IMR-90 (cell line): ENCODE measurements around the gene OR4F6. TPM values are rescaled to one million over a fixed set of nuclear protein-coding genes. Genes with fewer than 3 reads are reported as not detected.

ENCODE experiments used
- ATAC-seq: fragments of 200-7000 bp; cut with Tn5 transposase; 2 replicates; pipeline ENCODE4 v1.9.1; 2020; ENCODE audit warnings: low read depth, mild to moderate bottlenecking, moderate library complexity
- BruUV-seq: library from RNA; stranded (reverse); fragments of 400-500 nt; replicated peaks from 2 replicates; lab custom pipeline; 2021; lab: Mats Ljungman, UMichigan
- CTCF ChIA-PET: fragments of 300-600 bp; formaldehyde crosslinking; extraction: SDS; loops from one replicate; lab custom pipeline; 2021; ENCODE audit warnings: antibody characterized with exemption; lab: Yijun Ruan, JAX
- POLR2A ChIA-PET: fragments of 300-600 bp; sonication (Branson Sonifier 250); formaldehyde crosslinking; loops from one replicate; lab custom pipeline; 2022; ENCODE audit warnings: antibody characterized with exemption; ENCODE audit not compliant: unreplicated experiment; lab: Charles Lee
- DNase-seq: peaks from one replicate; pipeline ENCODE4 v3.0.0; 2013
- H2AFZ ChIP-seq: replicated peaks from 2 replicates; pipeline ENCODE3; 2013; ENCODE audit warnings: low read length, mild to moderate bottlenecking; ENCODE audit not compliant: poor library complexity
- H2AK5ac ChIP-seq: 2 replicates; pipeline ENCODE4 v1.6.1; 2013; ENCODE audit warnings: low read depth, low read length, inconsistent platforms
- H2AK9ac ChIP-seq: replicated peaks from 2 replicates; pipeline ENCODE3; 2013; ENCODE audit warnings: mild to moderate bottlenecking, low read depth, low read length, moderate library complexity; ENCODE audit not compliant: poor library complexity
- H2BK120ac ChIP-seq: 2 replicates; pipeline ENCODE4 v1.6.1; 2013; ENCODE audit warnings: low read depth, low read length, inconsistent platforms
- H2BK15ac ChIP-seq: 3 replicates; pipeline ENCODE4 v1.6.1; 2013; ENCODE audit warnings: low read depth, low read length, inconsistent platforms
- H2BK20ac ChIP-seq: 2 replicates; pipeline ENCODE4 v1.6.1; 2013; ENCODE audit warnings: low read depth, mild to moderate bottlenecking, inconsistent platforms, low read length, moderate library complexity
- H2BK5ac ChIP-seq: 2 replicates; pipeline ENCODE4 v1.6.1; 2013; ENCODE audit warnings: mild to moderate bottlenecking, low read depth, low read length, inconsistent platforms; ENCODE audit not compliant: poor library complexity, severe bottlenecking
- H3K14ac ChIP-seq: replicated peaks from 2 replicates; pipeline ENCODE4 v1.6.1; 2013; ENCODE audit warnings: low read depth, low read length, inconsistent platforms
- H3K18ac ChIP-seq: 2 replicates; pipeline ENCODE4 v1.6.1; 2013; ENCODE audit warnings: low read depth, low read length, control low read depth
- H3K23ac ChIP-seq: 2 replicates; pipeline ENCODE4 v1.6.1; 2013; ENCODE audit warnings: low read depth, low read length, inconsistent platforms
- H3K27ac ChIP-seq: 2 replicates; pipeline ENCODE4 v1.5.1; 2013; ENCODE audit warnings: mild to moderate bottlenecking, control low read depth, low read length; ENCODE audit not compliant: insufficient read depth
- H3K27me3 ChIP-seq: 2 replicates; pipeline ENCODE4 v1.6.1; 2013; ENCODE audit warnings: low read length; ENCODE audit not compliant: control insufficient read depth, insufficient read depth
- H3K36me3 ChIP-seq: 2 replicates; pipeline ENCODE4 v1.6.1; 2013; ENCODE audit warnings: low read length, mixed read lengths; ENCODE audit not compliant: control insufficient read depth, insufficient read depth
- H3K4ac ChIP-seq: 2 replicates; pipeline ENCODE4 v1.6.1; 2013; ENCODE audit warnings: low read depth, low read length, inconsistent platforms
- H3K4me1 ChIP-seq: 2 replicates; pipeline ENCODE4 v1.6.1; 2013; ENCODE audit warnings: low read length, mixed read lengths; ENCODE audit not compliant: control insufficient read depth, insufficient read depth
- H3K4me2 ChIP-seq: 2 replicates; pipeline ENCODE4 v1.6.1; 2013; ENCODE audit warnings: low read depth, mild to moderate bottlenecking, control low read depth, low read length, moderate library complexity
- H3K4me3 ChIP-seq: 2 replicates; pipeline ENCODE4 v1.5.1; 2013; ENCODE audit warnings: low read depth, mild to moderate bottlenecking, control low read depth, low read length, moderate library complexity; ENCODE audit not compliant: insufficient read depth
- H3K56ac ChIP-seq: 2 replicates; pipeline ENCODE4 v1.6.1; 2013; ENCODE audit warnings: low read length, inconsistent platforms; ENCODE audit not compliant: insufficient read depth; ENCODE audit errors: extremely low read depth
- H3K79me1 ChIP-seq, 2 experiments: 2 replicates each; pipeline ENCODE4 v1.6.1; 2013; ENCODE audit warnings: low read length in 2 of 2, inconsistent platforms in 1 of 2, low read depth in 1 of 2
- H3K9ac ChIP-seq: 2 replicates; pipeline ENCODE4 v1.6.1; 2013; ENCODE audit warnings: low read depth, low read length, control low read depth
- H3K9me1 ChIP-seq: 2 replicates; pipeline ENCODE4 v1.6.1; 2013; ENCODE audit warnings: low read length, inconsistent platforms; ENCODE audit not compliant: insufficient read depth
- H3K9me3 ChIP-seq: 2 replicates; pipeline ENCODE4 v1.6.1; 2013; ENCODE audit warnings: low read length; ENCODE audit not compliant: control insufficient read depth, insufficient read depth
- H4K20me1 ChIP-seq: 2 replicates; pipeline ENCODE4 v1.6.1; 2013; ENCODE audit warnings: low read length, inconsistent platforms; ENCODE audit not compliant: insufficient read depth
- H4K5ac ChIP-seq: 2 replicates; pipeline ENCODE4 v1.6.1; 2013; ENCODE audit warnings: mild to moderate bottlenecking, low read depth, low read length, control low read depth
- H4K8ac ChIP-seq, 2 experiments: 2 replicates each; pipeline ENCODE4 v1.6.1; 2013; ENCODE audit warnings: low read depth in 2 of 2, low read length in 2 of 2, control low read depth in 1 of 2, inconsistent platforms in 1 of 2
- H4K91ac ChIP-seq: 2 replicates; pipeline ENCODE4 v1.6.1; 2013; ENCODE audit warnings: low read depth, low read length, inconsistent platforms; ENCODE audit not compliant: insufficient read depth
- BHLHE40 ChIP-seq: fragments of 150-350 bp; IDR thresholded peaks from 2 replicates; pipeline ENCODE4 v1.6.1; 2016; ENCODE audit warnings: mild to moderate bottlenecking, low read depth, low read length
- CEBPB ChIP-seq: IDR thresholded peaks from 2 replicates; pipeline ENCODE4 v1.6.1; 2012; ENCODE audit warnings: low read depth, low read length, improper control_type of control experiment
- CTCF ChIP-seq: conservative IDR thresholded peaks from 2 replicates; pipeline ENCODE4 v1.5.1; 2012; ENCODE audit warnings: mild to moderate bottlenecking, low read depth, low read length, improper control_type of control experiment
- FOS ChIP-seq: fragments of 150-350 bp; IDR thresholded peaks from 2 replicates; pipeline ENCODE4 v1.6.1; 2016; ENCODE audit warnings: low read depth, low read length
- NFE2L2 ChIP-seq: fragments of 150-350 bp; IDR thresholded peaks from 2 replicates; pipeline ENCODE4 v1.6.1; 2016; ENCODE audit warnings: low read depth, mild to moderate bottlenecking, low read length
- WGBS, 2 experiments: methylation state at CpG; one replicate each; pipeline versions ENCODE4 v1.1.5 to v1.1.7; 2013; ENCODE audit warnings: missing lambda C conversion rate in 2 of 2; ENCODE audit not compliant: insufficient read length in 1 of 2; ENCODE audit errors: extremely low coverage in 2 of 2; 5-methylcytosine and 5-hydroxymethylcytosine counted together
- dilution Hi-C: fragments of 300-500 bp; cut with HindIII; formaldehyde crosslinking; loops from one replicate; pipeline ENCODE4 v1.14.3; 2018; ENCODE audit warnings: low sequenced_read_pairs; ENCODE audit not compliant: unreplicated experiment
- in situ Hi-C: fragments of 300-500 bp; cut with MboI; formaldehyde crosslinking; loops from 3 replicates; pipeline ENCODE4 v1.14.3; 2019; ENCODE audit warnings: low sequenced_read_pairs, inconsistent platforms, mixed read lengths
- intact Hi-C: fragments of 100-400 bp; cut with micrococcal nuclease; formaldehyde crosslinking; loops from 2 replicates; pipeline ENCODE4 v1.10.0; 2022
- polyA plus RNA-seq, 3 experiments: library from polyadenylated mRNA; depleted of rRNA; stranded (reverse); fragments of >200 nt; gene quantifications; 2 replicates each; pipeline ENCODE4 v1.2.3, GENCODE V29; 2012; ENCODE audit warnings: low replicate concordance in 1 of 3
- total RNA-seq: library from RNA; depleted of rRNA; stranded (reverse); fragments of >200 nt; gene quantifications from 2 replicates; pipeline ENCODE4 v1.2.3, GENCODE V29; 2012

Gene OR4F6
- total and polyA plus RNA-seq, 2 of the 4 experiments (the other 2 are of a cell fraction), result not detected

GRCh38 chr15:101795455-101795854, 7.9 kb upstream of the OR4F6 start:
- ChIA-PET POLR2A (no interaction called here), CTCF (interaction anchor here (0.7 kb wide), 1 partner anchor 9 kb away, joined by 3 read pairs; no protein-coding TSS in a partner anchor)
- Histone ChIP-seq H2AK5ac (peak overlapping the region; percentile 69; the same call in 1 of the 2 replicates), H3K56ac (peak overlapping the region; percentile 67), H4K91ac (peak overlapping the region; percentile 80; the same call in 1 of the 2 replicates), H4K5ac (no peak overlapping the region), H4K20me1 (no peaks in the 10 kb centered on the region), H3K4me1 (peaks cover 14% of the 10 kb centered on the region), H2AFZ (no peak overlapping the region), H2BK20ac (peak overlapping the region; percentile 94; the same call in 1 of the 2 replicates), H3K9ac (no peak overlapping the region), H2AK9ac (no peak overlapping the region), H3K4ac (peak overlapping the region; percentile 76), H2BK5ac (peak overlapping the region; percentile 84), H3K4me2 (peak overlapping the region; percentile 70), H3K14ac (peak overlapping the region; percentile 68), H3K27me3 (no peaks in the 10 kb centered on the region), H3K27ac (peak overlapping the region; percentile 63; the same call in 1 of the 2 replicates), H3K23ac (peak overlapping the region; percentile 72; the same call in 1 of the 2 replicates), H3K9me1 (no peaks in the 10 kb centered on the region; the same call in none of the 2 replicates), H2BK120ac (peak overlapping the region; percentile 89), H3K36me3 (no peaks in the 10 kb centered on the region), H3K9me3 (no peaks in the 10 kb centered on the region), H3K79me1 (no peaks in the 10 kb centered on the region), H3K18ac (peak overlapping the region; percentile 87; the same call in 1 of the 2 replicates), H3K4me3 (no peak overlapping the region), H4K8ac (peak overlapping the region; percentile 3 to 48; a peak in 2 of 4 replicates), H2BK15ac (peak overlapping the region; percentile 21; the same call in 1 of the 3 replicates)
- dilution Hi-C loops (no loop called here), intact Hi-C loops (no loop called here), in situ Hi-C loops (no loop called here)
- TF ChIP-seq BHLHE40 (peak; percentile 61; the same call in 1 of the 2 replicates), CTCF (no peak), NFE2L2 (0 out of 2 replicates have a peak, but pooled peaks have one; percentile 8), FOS (peak; percentile 95), CEBPB (peak; percentile 55; the same call in 1 of the 2 replicates)
- no CpG with 5 or more reads among the region's 1 CpG for WGBS, 2 experiments
- ATAC-seq (peak; percentile 84), DNase-seq (peak; percentile 93)
- no TSS peak for BruUV-seq
